GM19463 (cell line): ENCODE data around the gene APOLD1.
A peak's percentile ranks its signal among the peaks of the same experiment; 100 is the strongest.
"Not testable (repeated sequence)": the region's sequence is repeated elsewhere in the genome, so short reads cannot be mapped to it uniquely, and the experiment has no call there.

Source experiments
- ATAC-seq: cut with Tn5 transposase; IDR thresholded peaks from one replicate; pipeline ENCODE4 v1.9.1; 2021; ENCODE audit warnings: mild to moderate bottlenecking, moderate library complexity; ENCODE audit not compliant: unreplicated experiment

APOLD1 gene

DNA sequence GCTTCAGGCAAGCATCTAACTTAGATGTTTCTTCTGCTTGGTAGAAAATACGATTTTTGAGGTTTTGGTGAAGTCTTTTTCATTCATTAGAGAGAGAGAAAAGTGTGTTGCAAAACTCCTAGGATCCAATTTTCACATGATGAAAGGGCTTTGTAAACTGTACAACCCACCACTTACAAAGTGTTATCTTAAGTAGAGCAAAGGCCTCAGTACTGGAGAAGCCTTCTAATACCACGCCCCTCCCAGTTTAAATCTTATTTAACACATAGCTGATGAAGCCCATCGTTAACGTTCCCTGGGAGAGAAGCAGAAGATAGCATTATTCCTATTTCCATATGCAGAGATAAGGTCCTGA lies 869 bp downstream of the APOLD1 start:
- no peak for ATAC-seq

DNA sequence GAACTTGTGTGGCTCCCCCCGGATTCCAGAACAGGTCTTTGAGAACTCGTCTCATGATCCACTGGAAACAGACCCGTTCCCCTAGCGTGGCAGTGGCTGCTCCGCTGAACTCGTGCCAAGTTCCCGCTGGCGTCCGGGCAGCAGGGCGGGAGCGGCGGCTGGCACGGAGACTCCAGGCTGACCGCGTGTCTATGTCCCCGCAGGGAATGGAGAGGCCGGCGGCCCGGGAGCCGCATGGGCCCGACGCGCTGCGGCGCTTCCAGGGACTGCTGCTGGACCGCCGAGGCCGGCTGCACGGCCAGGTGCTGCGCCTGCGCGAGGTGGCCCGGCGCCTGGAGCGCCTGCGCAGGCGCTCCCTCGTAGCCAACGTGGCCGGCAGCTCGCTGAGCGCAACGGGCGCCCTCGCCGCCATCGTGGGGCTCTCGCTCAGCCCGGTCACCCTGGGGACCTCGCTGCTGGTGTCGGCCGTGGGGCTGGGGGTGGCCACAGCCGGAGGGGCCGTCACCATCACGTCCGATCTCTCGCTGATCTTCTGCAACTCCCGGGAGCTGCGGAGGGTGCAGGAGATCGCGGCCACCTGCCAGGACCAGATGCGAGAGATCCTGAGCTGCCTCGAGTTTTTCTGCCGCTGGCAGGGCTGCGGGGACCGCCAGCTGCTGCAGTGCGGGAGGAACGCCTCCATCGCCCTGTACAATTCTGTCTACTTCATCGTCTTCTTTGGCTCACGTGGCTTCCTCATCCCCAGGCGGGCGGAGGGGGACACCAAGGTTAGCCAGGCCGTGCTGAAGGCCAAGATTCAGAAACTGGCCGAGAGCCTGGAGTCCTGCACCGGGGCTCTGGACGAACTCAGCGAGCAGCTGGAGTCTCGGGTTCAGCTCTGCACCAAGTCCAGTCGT lies 1.5 kb downstream of the APOLD1 start:
- peak; percentile 87 for ATAC-seq

DNA sequence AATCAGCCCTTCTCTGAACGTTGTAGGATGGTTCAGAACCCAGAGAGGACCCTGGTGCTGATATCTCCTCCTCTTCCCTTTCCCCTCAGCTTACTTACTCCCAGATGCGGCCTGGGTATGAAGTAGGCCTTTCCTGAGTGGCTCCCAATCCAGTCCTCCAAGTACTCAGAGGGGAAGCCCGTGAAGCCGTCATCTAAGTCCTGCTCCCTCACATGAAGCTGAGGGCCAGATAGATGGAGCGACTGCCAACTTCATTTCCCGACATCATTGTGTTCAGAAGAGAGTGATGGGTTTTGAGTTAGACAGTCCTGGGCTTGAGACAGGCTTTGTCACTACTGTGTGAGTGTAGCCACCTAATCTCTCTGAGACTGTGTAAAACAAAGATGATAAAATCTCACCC lies 2.7 kb downstream of the APOLD1 start:
- no peak for ATAC-seq

DNA sequence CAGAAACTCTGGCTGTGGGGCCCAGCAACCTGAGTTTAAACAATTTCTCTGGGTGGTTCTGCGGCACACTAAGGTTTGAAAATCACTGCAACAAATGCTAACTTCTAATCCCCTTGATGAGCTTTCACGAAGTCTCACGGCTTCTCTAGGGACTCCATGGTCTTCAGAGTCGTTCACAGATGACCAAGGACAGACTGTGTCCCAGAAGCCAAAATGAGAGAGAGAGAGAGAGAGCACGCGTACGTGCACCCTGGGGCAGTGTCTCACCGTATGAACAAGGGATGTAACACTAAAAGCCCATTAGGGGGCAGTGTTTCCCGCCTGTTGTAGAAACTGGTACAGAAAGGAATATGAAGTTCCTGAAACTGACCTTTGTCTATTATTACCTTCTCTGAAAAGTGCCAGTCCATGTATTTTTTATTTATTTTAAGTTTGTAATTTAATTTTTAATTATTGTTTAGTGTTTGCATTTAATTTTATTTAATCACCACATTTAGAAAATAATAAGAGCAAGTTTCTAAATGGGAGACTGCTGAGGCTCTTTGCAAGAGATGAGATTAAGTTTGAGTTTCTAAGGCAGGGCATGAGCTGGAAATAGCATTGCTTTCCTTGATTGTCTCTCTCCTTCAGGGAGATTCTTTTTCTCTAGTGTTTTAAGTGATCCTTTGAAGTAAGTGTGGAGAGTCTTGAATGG lies 3.4 kb downstream of the APOLD1 start:
- ATAC-seq = peak; percentile 59

DNA sequence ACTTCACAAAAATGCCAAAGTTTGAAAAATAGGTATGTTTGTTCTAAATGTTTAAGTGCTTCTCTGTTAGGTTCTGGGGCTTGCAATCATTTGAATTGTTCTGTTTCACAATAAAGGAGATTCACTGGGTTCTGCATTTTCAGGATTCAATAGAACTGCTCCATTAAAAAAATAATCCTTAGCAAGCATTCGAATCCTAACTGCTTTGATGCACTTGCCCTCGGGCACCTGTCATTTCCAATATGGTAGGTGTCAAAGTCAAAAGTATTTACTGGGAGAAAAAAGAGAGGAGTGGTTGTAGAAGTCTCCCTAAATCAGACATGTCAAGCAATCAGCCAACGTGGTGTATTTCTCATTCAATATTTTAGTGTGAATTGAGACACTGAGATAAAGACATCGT lies 5.5 kb downstream of the APOLD1 start:
- ATAC-seq = no peak

DNA sequence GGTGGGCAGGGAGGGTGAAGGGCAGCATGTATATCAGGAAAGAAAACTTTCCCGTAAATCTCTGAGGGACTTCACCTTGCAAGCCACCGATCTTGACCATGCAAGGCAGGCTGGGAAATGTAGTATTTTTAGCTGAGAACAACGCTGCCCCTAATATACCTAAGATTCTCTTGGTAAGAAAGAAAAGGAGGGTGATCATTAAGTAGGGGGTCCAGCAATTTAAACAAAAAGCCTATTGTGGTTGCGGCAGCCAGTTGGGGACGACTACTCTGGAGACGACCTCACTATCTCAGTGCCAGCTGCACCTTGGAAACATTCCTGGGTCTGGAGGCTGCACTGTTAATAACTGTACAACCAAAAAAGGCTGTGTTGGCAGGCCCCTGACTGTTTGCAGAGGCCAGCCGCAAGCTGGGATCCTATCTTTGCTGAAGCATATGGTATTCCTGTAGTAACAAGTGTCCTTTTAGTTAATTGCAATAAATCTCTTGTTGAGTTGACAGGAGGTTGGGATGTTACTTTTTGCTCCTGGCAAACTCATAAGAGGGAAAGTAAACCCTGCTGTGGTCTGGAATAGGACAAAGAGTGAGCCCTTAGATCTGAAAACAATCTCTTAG lies 6.4 kb downstream of the APOLD1 start:
- no peak for ATAC-seq

DNA sequence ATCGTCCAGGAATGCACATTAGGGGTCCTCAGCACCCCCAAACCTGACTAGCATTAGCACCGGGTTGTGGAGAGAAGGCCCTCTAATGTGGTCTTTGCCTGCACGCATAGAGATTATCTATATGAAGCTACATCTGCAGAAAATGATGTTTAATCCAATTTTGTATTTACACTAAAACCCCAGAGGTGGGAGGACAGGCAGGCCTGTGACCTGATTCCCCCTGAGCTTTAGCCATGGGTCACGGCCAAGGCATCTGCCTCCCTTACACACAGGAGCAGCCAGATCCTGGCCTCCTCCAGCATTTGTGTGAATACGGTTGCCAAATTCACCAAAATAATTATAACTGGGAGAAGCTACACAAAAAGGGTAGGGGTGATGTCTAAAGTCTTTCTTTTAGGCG lies 7.0 kb downstream of the APOLD1 start:
- ATAC-seq = no peak

DNA sequence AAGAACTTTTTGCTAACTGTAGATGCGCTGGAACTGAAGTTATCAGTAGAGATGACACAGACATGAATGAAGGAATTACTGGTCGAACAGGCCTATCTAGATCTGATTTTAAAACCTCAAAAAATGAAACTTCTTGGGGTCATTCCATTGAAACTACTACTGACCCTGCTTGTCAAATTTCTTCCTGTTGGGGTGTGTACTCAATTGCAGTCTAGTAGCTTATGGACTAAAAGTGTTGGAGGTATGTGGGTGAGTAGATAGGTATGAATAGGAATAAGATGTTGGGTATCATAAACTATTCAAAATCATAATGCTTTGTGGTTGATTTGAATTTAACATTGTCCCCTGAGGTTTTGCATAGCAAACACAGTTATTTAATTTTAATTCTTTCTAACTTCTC lies 9.2 kb downstream of the APOLD1 start:
- no peak for ATAC-seq

DNA sequence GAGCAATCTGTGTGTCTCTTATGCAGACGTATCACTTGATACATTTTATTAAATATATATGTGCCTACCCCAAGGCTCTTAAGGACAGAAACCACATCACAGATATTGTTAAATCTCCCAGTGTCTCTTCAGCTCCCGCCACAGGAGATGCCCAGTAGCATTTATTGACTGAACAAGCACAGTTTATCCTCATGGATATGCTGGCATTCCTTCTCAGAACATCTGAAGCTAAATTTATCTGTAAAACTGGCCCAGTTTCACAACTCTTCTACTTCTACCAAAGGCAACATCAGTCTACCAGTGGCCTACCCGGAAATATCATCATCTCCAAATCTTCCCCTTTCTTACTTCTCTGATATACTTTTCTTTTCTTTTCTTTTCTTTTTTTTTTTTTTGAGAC lies 10.7 kb downstream of the APOLD1 start:
- ATAC-seq = no peak

DNA sequence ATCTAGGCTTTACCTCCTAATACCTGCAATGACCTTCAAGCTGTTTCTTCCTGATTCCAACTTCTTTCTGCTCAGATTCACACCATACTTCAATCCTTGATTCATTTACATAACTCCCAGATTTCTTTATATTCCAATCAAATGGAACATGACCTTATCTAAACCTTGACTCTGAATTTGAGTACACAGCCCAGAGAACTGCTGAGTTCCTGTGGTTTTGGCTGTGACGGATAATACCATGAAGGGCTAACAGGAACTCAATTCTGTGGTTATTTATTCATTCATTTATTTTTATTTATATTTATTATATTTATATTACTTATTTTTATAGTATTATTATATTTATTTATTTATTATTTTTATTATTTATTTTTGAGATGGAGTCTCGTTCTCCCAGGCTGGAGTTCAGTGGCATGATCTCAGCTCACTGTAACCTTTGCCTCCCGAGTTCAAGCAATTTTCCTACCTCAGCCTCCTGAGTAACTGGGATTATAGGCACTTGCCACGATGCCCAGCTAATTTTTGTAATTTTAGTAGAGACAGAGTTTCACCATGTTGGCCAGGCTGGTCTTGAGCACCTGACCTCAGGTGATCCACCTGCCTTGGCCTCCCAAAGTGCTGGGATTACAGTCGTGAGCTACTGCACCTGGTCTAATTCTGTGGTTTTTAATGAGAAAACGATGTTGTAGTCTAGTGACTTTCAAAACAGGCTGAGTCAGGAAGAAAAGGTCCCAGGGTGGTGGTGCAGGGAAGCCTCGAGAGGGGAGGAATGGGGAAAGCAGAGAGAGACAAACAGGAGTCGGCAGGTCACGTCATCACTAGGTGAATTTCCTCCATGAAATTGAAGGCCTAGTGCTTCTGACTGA lies 11.7 kb downstream of the APOLD1 start:
- no peak for ATAC-seq

DNA sequence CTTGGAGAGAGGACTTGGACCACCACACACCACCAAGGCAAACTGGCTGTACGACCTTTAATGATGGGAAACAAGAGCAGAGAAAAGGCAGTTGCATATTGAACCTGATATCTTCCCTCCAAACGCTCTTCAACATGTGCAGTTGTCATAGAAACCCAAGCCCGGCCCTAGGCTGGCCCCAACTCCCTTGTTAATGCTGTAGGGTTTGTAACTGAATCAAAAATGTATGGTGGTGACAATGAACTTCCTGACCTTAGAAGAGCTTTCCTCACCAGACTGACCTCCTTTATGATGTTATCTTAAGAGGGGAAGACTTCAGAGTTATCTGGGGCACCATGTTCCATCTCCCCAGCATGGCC lies 12.3 kb downstream of the APOLD1 start:
- no peak for ATAC-seq

DNA sequence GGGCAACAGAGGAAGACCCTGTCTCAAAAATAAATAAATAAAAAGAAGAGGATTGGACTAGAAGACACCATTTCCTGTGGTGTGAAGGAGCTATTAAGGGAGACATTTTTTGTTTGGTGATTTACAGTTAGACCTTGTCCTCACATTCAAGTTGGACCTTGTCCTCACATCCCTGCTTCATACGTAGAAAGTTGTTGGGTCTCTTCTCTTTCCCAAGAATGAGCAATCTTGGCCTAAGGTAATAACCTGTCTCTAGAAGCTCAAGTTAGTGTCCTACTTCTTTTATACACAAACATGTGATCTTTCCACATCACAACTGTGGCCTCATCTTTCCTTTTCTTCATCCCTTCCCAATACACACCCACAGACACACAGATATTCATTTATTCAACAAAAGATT lies 13.0 kb downstream of the APOLD1 start:
- ATAC-seq = no peak

DNA sequence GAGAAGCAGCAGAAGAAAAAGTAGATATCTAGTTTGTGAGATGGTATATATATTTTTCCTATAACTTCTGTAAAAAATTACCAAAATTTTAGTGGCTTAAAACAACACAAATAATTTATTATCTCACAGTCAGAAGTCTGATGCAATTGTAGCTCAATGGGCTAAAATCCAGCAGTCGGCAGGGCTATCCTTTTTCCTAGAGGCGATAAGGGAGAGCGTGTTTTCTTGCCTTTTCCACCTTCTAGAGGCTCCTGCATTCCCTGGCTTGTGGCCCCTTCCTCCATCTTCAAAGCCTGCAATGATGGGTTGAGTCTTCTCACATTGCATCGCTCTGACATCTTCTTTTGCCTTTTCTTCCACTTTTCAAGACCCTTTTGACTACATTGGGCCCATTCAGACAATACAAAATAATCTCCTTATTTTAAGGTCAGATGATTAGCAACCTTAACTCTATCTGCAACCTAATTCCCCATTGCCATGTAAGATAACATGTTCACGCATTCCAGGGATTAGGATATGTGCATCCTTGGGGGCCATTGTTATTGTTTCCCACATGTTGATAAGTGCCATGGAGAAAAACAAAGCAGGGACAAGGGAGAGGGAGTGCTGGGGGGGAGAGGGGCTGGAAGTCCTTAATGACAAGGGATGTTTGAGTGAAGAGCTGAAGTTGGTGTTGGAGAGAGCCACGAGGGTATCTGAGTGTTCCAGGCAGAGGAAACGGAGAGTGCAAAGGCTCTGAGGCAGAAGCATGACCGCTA lies 13.9 kb downstream of the APOLD1 start:
- ATAC-seq = no peak

DNA sequence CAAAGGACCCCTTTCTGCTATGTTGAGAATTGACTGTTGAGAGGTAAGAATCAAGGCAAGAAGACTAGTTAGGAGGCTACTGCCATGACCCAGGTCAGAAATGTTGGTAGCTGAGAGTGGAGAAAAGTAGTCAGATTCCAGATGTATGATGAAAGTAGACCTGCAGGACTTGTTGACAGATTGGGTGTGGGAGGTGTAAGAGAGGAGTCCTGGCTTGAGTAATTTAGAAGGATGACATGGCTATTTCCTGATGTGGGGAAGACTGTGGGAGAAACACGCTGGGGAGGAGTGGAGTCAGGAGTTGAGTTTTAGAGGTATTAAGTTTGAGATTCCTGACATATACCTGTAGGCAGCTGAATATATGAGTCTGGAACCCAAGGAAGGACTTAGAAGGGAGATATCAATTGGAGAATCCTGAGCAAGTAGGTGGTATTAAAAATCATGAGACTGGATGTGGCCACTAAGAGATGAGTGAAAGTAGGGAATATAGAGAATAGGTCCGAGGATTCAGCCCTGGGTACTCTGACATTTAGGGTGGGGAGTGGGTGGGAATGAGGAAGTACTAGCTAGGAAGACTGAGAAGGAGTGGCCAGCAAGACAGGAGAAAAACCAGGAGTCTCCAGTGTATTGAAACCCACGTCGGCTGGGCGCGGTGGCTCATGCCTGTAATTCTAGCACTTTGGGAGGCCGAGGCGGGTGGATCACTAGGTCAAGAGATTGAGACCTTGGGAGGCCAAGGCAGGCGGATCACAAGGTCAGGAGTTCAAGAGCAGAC lies 15.1 kb downstream of the APOLD1 start:
- ATAC-seq = no peak

DNA sequence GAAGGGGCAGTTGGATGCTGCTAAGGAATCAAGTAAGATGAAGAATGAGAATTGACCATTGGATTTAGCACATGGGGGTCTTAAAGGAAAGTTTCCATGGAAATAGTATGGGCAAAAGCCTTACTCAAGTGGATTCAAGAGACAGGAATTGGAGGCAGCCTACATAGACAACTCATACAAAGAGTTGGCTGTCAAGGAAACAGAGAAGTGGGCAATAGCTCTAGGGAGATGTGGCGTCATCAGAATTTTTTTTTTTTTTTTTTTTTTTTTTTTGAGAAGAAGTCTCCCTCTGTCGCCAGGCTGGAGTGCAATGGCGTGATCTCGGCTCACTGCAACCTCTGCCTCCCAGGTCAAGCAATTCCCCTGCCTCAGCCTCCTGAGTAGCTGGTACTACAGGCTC lies 16.2 kb downstream of the APOLD1 start:
- not testable (repeated sequence) for ATAC-seq

DNA sequence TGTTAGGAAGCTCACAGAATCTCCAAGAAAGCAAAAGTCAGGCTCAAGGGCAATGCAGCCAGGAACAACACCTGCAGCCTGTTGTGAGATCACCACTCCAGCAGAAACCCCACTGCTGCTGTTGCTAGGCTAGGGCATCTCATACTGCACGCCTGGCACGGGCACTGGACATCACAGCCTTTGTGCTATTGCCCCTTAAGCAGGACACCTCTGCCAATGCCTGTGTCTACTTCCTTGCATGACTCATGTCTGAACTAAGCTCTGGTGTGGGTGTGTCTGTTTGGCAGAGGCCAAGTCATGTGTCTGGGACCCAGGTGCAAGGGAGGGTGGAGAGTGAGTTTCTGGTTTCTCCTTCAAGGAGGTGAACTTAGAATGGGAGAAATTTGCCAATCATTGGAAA lies 17.7 kb downstream of the APOLD1 start:
- ATAC-seq = peak; percentile 93

DNA sequence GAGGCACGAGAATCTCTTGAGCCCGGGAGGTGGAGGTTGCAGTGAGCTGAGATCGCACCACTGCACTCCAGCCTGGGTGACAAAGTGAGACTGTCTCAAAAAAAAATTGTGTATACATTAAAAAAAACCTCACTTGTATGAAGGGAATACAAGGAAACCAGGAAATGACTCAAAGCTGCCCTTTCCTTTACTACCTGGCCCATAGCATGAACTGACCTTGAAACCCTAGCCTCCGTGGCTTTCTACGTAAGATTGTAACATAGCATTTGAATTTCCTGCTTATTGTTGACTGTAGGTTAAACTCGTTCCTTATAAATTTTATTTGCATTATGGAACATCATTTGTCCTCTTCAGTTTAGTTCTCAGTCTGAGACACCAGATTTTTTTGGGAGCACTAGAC lies 18.6 kb downstream of the APOLD1 start:
- ATAC-seq = no peak

DNA sequence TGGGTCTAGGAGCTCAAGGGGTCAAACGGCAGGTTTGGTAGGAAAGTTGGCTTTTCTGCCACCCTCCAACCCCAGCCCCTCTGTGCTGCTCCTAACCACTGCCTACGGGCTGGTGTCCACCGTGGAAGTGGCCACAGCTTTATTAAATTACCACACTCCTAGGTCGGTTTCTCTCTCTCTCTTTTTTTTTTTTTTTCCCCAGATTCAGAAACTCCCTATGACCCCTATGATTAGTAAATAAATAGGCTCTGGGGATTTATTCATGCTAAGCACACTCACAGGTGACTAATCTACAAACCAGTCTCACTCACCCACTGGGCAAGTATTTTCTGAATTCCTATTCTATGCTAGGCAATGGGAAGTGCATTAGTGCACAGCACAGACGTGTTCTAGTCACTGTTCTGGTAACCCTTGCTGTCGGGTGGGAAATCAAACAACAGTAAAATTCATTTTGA lies 19.0 kb downstream of the APOLD1 start:
- ATAC-seq = no peak

DNA sequence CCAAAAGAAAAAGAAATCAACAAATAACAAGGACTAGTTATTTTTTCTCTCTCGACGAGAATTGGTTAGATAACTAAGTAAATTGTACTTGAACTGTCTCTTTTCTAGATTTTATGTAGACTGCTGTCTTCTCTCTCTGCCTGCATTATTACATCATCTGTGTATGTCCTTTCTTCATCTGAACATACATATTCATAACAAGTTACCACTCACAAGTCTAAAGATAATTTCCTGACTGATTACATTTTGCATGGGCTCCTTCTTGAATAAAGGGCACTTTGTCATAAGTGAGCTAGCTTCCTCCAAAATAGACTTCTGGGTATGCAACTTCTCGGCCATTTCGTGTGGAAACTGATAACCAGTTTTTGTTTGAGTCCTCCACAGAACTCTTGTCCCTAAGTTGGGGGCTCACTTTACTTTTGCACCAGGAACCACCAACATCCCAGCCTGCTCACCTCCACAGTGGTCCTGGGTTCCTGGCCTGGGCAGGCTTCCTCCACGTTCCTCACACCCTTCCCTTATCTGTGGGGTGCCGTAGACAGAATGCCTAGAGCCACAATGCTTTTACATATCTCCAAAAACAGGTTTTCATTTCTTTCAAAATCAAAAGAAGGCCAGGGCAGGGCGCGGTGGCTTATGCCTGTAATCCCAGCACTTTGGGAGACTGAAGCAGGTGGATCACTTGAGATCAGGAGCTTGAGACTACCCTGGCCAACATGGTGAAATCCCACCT lies 21.5 kb downstream of the APOLD1 start:
- ATAC-seq = no peak
